NCI-H510A treated with DMSO at 0.1 percent for 48 hours (cell line): ENCODE measurements around the gene TMEM94.
A peak's percentile ranks its signal among the peaks of the same experiment; 100 is the strongest.
"Not testable (repeated sequence)": the region's sequence is repeated elsewhere in the genome, so short reads cannot be mapped to it uniquely, and the experiment has no call there.

Experiments
- DNase-seq: peaks from one replicate; lab custom pipeline; 2025; lab: John Stamatoyannopoulos, UW

Gene TMEM94

GRCh38 chr17:75511610-75512575 lies 55.5 kb downstream of the TMEM94 start:
- peak; percentile 38 for DNase-seq

GRCh38 chr17:75512926-75513640 lies 56.6 kb downstream of the TMEM94 start:
- no peak for DNase-seq

GRCh38 chr17:75513641-75514000 lies 57.2 kb downstream of the TMEM94 start:
- no peak for DNase-seq

GRCh38 chr17:75514299-75514918 lies 58.0 kb downstream of the TMEM94 start:
- no peak for DNase-seq

GRCh38 chr17:75514919-75515495 lies 58.6 kb downstream of the TMEM94 start:
- DNase-seq, result no peak

GRCh38 chr17:75515496-75516254 lies 59.2 kb downstream of the TMEM94 start, which contains the start of gene CASKIN2:
TSS of gene CASKIN2 (minus strand) at chr17:75515537. CDS start at chr17:75513804, 1,733 bp downstream.
- peak; percentile 90 for DNase-seq

GRCh38 chr17:75516255-75516618 lies 59.8 kb downstream of the TMEM94 start, which contains the start of gene TSEN54:
TSS of gene TSEN54 (plus strand) at chr17:75516528. CDS start at chr17:75516561, 33 bp downstream.
- DNase-seq, result peak; percentile 81

GRCh38 chr17:75516619-75517296 lies 60.3 kb downstream of the TMEM94 start:
- no peak for DNase-seq

GRCh38 chr17:75517297-75517865 lies 60.9 kb downstream of the TMEM94 start:
- peak; percentile 28 for DNase-seq

GRCh38 chr17:75518201-75518600 lies 61.8 kb downstream of the TMEM94 start:
- no peak for DNase-seq

- no peak for DNase-seq
Observed at GRCh38 chr17:75518983-75519537, 62.6 kb downstream of the TMEM94 start.

- DNase-seq, result not testable (repeated sequence)
Observed at GRCh38 chr17:75520413-75520812, 64.0 kb downstream of the TMEM94 start.

GRCh38 chr17:75521290-75521689 lies 64.9 kb downstream of the TMEM94 start:
- no peak for DNase-seq

GRCh38 chr17:75521951-75522727 lies 65.7 kb downstream of the TMEM94 start:
- DNase-seq, result no peak

GRCh38 chr17:75523647-75524046 lies 67.2 kb downstream of the TMEM94 start:
- DNase-seq, result no peak

GRCh38 chr17:75524269-75524969 lies 68.0 kb downstream of the TMEM94 start:
- no peak for DNase-seq

- DNase-seq, result peak; percentile 87
Observed at GRCh38 chr17:75524970-75525805, 68.8 kb downstream of the TMEM94 start, which contains the start of gene LLGL2. TSS of gene LLGL2 (plus strand) at chr17:75525697. CDS start at chr17:75543427, 17,730 bp downstream.
